Fibroblast of lung (primary cell): ENCODE data around the gene NOX3.
"Not testable (repeated sequence)": the region's sequence is repeated elsewhere in the genome, so short reads cannot be mapped to it uniquely, and the experiment has no call there.

Experiments used
- EZH2 ChIP-seq: IDR thresholded peaks from 2 replicates; pipeline ENCODE4 v1.5.1; 2012; ENCODE audit warnings: low read length, control low read depth, mild to moderate bottlenecking; ENCODE audit errors: missing control alignments
- TF ChIP-seq, protein P1 (sequence below), 2 donors: IDR thresholded peaks in 1 of 2; conservative IDR thresholded peaks in 1 of 2; 1 replicate in 1 of 2; 2 replicates in 1 of 2; pipeline ENCODE4 v1.5.1; 2011 to 2012; ENCODE audit warnings: low read length in 2 of 2, control low read depth in 1 of 2, inconsistent platforms in 1 of 2, low read depth in 1 of 2, mild to moderate bottlenecking in 1 of 2

DNA sequence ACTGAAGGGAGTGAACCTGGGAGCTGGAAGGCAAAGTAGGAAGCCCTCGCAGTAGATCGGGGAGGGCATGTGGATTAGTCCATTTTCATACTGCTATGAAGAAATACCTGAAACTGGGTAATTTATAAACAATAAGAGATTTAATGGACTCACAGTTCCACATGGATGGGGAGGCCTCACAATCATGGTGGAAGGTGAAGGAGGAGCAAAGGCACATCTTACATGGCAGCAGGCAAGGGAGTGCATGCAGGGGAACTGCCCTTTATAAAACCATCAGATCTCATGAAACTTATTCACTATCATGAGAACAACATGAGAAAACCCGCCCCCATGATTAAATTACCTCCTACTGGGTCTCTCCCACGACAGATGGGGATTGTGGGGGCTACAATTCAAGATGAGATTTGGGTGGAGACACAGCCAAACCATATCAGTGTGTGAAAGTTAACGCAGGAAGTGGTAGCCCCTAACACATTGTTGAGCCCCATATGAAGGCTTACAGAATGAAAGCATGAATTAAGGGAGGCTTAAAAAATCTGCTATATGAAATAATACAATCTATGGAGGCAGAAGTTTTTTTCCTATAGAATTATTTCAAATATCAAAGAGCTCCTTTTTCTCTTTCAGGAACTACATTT lies 15.5 kb upstream of the NOX3 start:
- TF ChIP-seq, protein P1, sequence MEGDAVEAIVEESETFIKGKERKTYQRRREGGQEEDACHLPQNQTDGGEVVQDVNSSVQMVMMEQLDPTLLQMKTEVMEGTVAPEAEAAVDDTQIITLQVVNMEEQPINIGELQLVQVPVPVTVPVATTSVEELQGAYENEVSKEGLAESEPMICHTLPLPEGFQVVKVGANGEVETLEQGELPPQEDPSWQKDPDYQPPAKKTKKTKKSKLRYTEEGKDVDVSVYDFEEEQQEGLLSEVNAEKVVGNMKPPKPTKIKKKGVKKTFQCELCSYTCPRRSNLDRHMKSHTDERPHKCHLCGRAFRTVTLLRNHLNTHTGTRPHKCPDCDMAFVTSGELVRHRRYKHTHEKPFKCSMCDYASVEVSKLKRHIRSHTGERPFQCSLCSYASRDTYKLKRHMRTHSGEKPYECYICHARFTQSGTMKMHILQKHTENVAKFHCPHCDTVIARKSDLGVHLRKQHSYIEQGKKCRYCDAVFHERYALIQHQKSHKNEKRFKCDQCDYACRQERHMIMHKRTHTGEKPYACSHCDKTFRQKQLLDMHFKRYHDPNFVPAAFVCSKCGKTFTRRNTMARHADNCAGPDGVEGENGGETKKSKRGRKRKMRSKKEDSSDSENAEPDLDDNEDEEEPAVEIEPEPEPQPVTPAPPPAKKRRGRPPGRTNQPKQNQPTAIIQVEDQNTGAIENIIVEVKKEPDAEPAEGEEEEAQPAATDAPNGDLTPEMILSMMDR (conservative IDR thresholded peaks at IDR 0.05 in 1 of 2, IDR thresholded peaks at IDR 0.05 in 1 of 2; ENCODE audit: low read depth in 1 of 2, low read length in 2 of 2) = not testable (repeated sequence)
- not testable (repeated sequence) for TF ChIP-seq EZH2
